K562 (cell line): ENCODE measurements around the gene CD300LG. TPM values are rescaled to one million over a fixed set of nuclear protein-coding genes. Genes with fewer than 3 reads are reported as not detected.

Source experiments
- FOXK1 ChIP-seq: sonication (generic); formaldehyde crosslinking; IDR thresholded peaks from 2 replicates; pipeline ENCODE4 v1.8.0; 2022; ENCODE audit warnings: missing genetic modification reagents, mild to moderate bottlenecking, borderline replicate concordance
- L3MBTL2 ChIP-seq: fragments of 450-650 bp; IDR thresholded peaks from 2 replicates; pipeline ENCODE4 v1.6.1; 2016; ENCODE audit warnings: mild to moderate bottlenecking, moderate library complexity
- MAZ ChIP-seq, 2 experiments: fragments of 450-650 bp in 1 of 2; sonication (generic) in 1 of 2; formaldehyde crosslinking; IDR thresholded peaks in 1 of 2; conservative IDR thresholded peaks in 1 of 2; 2 replicates each; pipeline versions ENCODE4 v1.4.0 to v1.5.0; 2020; ENCODE audit warnings: mild to moderate bottlenecking in 1 of 2, missing genetic modification reagents in 1 of 2
- MEIS2 ChIP-seq: fragments of 450-650 bp; IDR thresholded peaks from 2 replicates; pipeline ENCODE4 v1.6.1; 2014; ENCODE audit warnings: mild to moderate bottlenecking; ENCODE audit not compliant: partially characterized antibody
- MXD1 ChIP-seq: fragments of 250-450 bp; sonication (Bioruptor Pico); IDR thresholded peaks from 2 replicates; pipeline ENCODE4 v1.8.0; 2021; ENCODE audit warnings: borderline replicate concordance, mild to moderate bottlenecking, moderate library complexity; ENCODE audit not compliant: poor library complexity, severe bottlenecking
- MYBL2 ChIP-seq, 2 experiments: fragments of 450-650 bp in 1 of 2; sonication (generic) in 1 of 2; formaldehyde crosslinking in 1 of 2; IDR thresholded peaks; 2 replicates each; pipeline versions ENCODE4 v1.6.1 to v1.8.1; 2017 to 2022; ENCODE audit warnings: borderline replicate concordance in 1 of 2, inconsistent platforms in 1 of 2, low read depth in 1 of 2, mild to moderate bottlenecking in 1 of 2, missing genetic modification reagents in 1 of 2, moderate library complexity in 1 of 2
- NRF1 ChIP-seq, 2 experiments: fragments of 450-650 bp; IDR thresholded peaks in 1 of 2; conservative IDR thresholded peaks in 1 of 2; 2 replicates each; pipeline ENCODE4 v1.6.1; 2014; ENCODE audit warnings: mild to moderate bottlenecking in 2 of 2
- SNIP1 ChIP-seq: fragments of 450-650 bp; IDR thresholded peaks from 2 replicates; pipeline ENCODE4 v1.7.1; 2017; ENCODE audit warnings: low read depth, mild to moderate bottlenecking
- TOE1 ChIP-seq, 2 experiments: fragments of 450-650 bp in 1 of 2; sonication (generic) in 1 of 2; formaldehyde crosslinking in 1 of 2; IDR thresholded peaks; 2 replicates each; pipeline versions ENCODE4 v1.7.1 to v1.8.0; 2016 to 2022; ENCODE audit warnings: borderline replicate concordance in 2 of 2, mild to moderate bottlenecking in 2 of 2, antibody characterized with exemption in 1 of 2, inconsistent platforms in 1 of 2, low read depth in 1 of 2, missing genetic modification reagents in 1 of 2, moderate library complexity in 1 of 2
- polyA plus RNA-seq, 8 experiments: library from polyadenylated mRNA; depleted of rRNA in 4 of 8; stranded (reverse) in 5 of 8; unstranded in 3 of 8; fragments of >200 nt; fragmentation: Nextera tagmentation in 2 of 8; fragmentation: Illumina TruSeq in 1 of 8; extraction: Ambion mirVana in 2 of 8; extraction: Trizol in 1 of 8; gene quantifications; 2 replicates each; pipeline versions ENCODE4 v1.2.1 to v1.2.3, GENCODE V29; 2011 to 2014; ENCODE audit warnings: inconsistent platforms in 1 of 8, missing spikeins in 1 of 8
- total RNA-seq, 7 experiments: library from RNA; depleted of rRNA in 6 of 7; stranded (reverse); fragments of >200 nt in 6 of 7; fragmentation: Illumina TruSeq in 2 of 7; extraction: Trizol in 2 of 7; gene quantifications; 2 replicates each; pipeline versions ENCODE4 v1.2.1 to v1.2.3, GENCODE V29; 2011 to 2021; ENCODE audit warnings: low replicate concordance in 1 of 7
- TF ChIP-seq, protein P1 (sequence below): fragments of 450-650 bp; IDR thresholded peaks from 2 replicates; pipeline ENCODE4 v1.6.1; 2016; ENCODE audit warnings: mild to moderate bottlenecking, moderate library complexity
- TF ChIP-seq, protein P2 (sequence below), 3 experiments: IDR thresholded peaks in 2 of 3; conservative IDR thresholded peaks in 1 of 3; 2 replicates each; pipeline ENCODE4 v1.5.1; 2011 to 2012; ENCODE audit warnings: low read length in 3 of 3, mild to moderate bottlenecking in 3 of 3, control low read depth in 2 of 3, improper control_type of control experiment in 1 of 3, inconsistent platforms in 1 of 3, low read depth in 1 of 3, mixed read lengths in 1 of 3, moderate library complexity in 1 of 3; ENCODE audit not compliant: insufficient read depth in 2 of 3

The CD300LG gene
- total and polyA plus RNA-seq, 9 of the 15 experiments (the other 6 are each of a cell fraction or from before 2014, with no cell fraction given) = not detected

- TF ChIP-seq MXD1 (CRISPR knock-in tag) (no peak), FOXK1 (no peak), NRF1 (conservative IDR thresholded peaks at IDR 0.05 in 1 of 2, IDR thresholded peaks at IDR 0.05 in 1 of 2) (0 out of 4 replicates have a peak, but pooled peaks of 1 of the 2 experiments have one; percentile 19), L3MBTL2 (peak; percentile 67; the same call in 1 of the 2 replicates), TOE1 (IDR thresholded peaks at IDR 0.05; ENCODE audit: borderline replicate concordance) (peak; percentile 85; the same call in 1 of the 2 replicates), TOE1 (CRISPR knock-in tag; IDR thresholded peaks at IDR 0.05; ENCODE audit: borderline replicate concordance, low read depth) (no peak), MYBL2 (IDR thresholded peaks at IDR 0.05; ENCODE audit: low read depth) (no peak), MYBL2 (CRISPR knock-in tag; IDR thresholded peaks at IDR 0.05; ENCODE audit: borderline replicate concordance) (no peak), SNIP1 (peak; percentile 97), MEIS2 (peak; percentile 44), MAZ (CRISPR knock-in tag; conservative IDR thresholded peaks at IDR 0.05 in 1 of 2, IDR thresholded peaks at IDR 0.05 in 1 of 2) (0 out of 4 replicates have a peak, but pooled peaks of 1 of the 2 experiments have one; percentile 47)
- TF ChIP-seq, protein P1, sequence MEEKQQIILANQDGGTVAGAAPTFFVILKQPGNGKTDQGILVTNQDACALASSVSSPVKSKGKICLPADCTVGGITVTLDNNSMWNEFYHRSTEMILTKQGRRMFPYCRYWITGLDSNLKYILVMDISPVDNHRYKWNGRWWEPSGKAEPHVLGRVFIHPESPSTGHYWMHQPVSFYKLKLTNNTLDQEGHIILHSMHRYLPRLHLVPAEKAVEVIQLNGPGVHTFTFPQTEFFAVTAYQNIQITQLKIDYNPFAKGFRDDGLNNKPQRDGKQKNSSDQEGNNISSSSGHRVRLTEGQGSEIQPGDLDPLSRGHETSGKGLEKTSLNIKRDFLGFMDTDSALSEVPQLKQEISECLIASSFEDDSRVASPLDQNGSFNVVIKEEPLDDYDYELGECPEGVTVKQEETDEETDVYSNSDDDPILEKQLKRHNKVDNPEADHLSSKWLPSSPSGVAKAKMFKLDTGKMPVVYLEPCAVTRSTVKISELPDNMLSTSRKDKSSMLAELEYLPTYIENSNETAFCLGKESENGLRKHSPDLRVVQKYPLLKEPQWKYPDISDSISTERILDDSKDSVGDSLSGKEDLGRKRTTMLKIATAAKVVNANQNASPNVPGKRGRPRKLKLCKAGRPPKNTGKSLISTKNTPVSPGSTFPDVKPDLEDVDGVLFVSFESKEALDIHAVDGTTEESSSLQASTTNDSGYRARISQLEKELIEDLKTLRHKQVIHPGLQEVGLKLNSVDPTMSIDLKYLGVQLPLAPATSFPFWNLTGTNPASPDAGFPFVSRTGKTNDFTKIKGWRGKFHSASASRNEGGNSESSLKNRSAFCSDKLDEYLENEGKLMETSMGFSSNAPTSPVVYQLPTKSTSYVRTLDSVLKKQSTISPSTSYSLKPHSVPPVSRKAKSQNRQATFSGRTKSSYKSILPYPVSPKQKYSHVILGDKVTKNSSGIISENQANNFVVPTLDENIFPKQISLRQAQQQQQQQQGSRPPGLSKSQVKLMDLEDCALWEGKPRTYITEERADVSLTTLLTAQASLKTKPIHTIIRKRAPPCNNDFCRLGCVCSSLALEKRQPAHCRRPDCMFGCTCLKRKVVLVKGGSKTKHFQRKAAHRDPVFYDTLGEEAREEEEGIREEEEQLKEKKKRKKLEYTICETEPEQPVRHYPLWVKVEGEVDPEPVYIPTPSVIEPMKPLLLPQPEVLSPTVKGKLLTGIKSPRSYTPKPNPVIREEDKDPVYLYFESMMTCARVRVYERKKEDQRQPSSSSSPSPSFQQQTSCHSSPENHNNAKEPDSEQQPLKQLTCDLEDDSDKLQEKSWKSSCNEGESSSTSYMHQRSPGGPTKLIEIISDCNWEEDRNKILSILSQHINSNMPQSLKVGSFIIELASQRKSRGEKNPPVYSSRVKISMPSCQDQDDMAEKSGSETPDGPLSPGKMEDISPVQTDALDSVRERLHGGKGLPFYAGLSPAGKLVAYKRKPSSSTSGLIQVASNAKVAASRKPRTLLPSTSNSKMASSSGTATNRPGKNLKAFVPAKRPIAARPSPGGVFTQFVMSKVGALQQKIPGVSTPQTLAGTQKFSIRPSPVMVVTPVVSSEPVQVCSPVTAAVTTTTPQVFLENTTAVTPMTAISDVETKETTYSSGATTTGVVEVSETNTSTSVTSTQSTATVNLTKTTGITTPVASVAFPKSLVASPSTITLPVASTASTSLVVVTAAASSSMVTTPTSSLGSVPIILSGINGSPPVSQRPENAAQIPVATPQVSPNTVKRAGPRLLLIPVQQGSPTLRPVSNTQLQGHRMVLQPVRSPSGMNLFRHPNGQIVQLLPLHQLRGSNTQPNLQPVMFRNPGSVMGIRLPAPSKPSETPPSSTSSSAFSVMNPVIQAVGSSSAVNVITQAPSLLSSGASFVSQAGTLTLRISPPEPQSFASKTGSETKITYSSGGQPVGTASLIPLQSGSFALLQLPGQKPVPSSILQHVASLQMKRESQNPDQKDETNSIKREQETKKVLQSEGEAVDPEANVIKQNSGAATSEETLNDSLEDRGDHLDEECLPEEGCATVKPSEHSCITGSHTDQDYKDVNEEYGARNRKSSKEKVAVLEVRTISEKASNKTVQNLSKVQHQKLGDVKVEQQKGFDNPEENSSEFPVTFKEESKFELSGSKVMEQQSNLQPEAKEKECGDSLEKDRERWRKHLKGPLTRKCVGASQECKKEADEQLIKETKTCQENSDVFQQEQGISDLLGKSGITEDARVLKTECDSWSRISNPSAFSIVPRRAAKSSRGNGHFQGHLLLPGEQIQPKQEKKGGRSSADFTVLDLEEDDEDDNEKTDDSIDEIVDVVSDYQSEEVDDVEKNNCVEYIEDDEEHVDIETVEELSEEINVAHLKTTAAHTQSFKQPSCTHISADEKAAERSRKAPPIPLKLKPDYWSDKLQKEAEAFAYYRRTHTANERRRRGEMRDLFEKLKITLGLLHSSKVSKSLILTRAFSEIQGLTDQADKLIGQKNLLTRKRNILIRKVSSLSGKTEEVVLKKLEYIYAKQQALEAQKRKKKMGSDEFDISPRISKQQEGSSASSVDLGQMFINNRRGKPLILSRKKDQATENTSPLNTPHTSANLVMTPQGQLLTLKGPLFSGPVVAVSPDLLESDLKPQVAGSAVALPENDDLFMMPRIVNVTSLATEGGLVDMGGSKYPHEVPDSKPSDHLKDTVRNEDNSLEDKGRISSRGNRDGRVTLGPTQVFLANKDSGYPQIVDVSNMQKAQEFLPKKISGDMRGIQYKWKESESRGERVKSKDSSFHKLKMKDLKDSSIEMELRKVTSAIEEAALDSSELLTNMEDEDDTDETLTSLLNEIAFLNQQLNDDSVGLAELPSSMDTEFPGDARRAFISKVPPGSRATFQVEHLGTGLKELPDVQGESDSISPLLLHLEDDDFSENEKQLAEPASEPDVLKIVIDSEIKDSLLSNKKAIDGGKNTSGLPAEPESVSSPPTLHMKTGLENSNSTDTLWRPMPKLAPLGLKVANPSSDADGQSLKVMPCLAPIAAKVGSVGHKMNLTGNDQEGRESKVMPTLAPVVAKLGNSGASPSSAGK = peak; percentile 43; the same call in 1 of the 2 replicates
- TF ChIP-seq, protein P2, sequence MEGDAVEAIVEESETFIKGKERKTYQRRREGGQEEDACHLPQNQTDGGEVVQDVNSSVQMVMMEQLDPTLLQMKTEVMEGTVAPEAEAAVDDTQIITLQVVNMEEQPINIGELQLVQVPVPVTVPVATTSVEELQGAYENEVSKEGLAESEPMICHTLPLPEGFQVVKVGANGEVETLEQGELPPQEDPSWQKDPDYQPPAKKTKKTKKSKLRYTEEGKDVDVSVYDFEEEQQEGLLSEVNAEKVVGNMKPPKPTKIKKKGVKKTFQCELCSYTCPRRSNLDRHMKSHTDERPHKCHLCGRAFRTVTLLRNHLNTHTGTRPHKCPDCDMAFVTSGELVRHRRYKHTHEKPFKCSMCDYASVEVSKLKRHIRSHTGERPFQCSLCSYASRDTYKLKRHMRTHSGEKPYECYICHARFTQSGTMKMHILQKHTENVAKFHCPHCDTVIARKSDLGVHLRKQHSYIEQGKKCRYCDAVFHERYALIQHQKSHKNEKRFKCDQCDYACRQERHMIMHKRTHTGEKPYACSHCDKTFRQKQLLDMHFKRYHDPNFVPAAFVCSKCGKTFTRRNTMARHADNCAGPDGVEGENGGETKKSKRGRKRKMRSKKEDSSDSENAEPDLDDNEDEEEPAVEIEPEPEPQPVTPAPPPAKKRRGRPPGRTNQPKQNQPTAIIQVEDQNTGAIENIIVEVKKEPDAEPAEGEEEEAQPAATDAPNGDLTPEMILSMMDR (IDR thresholded peaks at IDR 0.05 in 2 of 3, conservative IDR thresholded peaks at IDR 0.05 in 1 of 3; ENCODE audit: insufficient read depth in 2 of 3, low read depth in 1 of 3, low read length in 3 of 3) = 0 out of 6 replicates have a peak, but pooled peaks of 1 of the 3 experiments have one; percentile 4
Measured at GRCh38 chr17:43907425-43907981, 60.5 kb downstream of the CD300LG start, which contains the start of gene MPP2 (continued).
